ENCODE results near the gene SPRTN. TPM values are rescaled to one million over a fixed set of nuclear protein-coding genes. Genes with fewer than 3 reads are reported as not detected.

Gene SPRTN, protein sequence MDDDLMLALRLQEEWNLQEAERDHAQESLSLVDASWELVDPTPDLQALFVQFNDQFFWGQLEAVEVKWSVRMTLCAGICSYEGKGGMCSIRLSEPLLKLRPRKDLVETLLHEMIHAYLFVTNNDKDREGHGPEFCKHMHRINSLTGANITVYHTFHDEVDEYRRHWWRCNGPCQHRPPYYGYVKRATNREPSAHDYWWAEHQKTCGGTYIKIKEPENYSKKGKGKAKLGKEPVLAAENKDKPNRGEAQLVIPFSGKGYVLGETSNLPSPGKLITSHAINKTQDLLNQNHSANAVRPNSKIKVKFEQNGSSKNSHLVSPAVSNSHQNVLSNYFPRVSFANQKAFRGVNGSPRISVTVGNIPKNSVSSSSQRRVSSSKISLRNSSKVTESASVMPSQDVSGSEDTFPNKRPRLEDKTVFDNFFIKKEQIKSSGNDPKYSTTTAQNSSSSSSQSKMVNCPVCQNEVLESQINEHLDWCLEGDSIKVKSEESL
- 10 to 100 TPM; 18.6 to 27.5 (median 22.7) TPM for total RNA-seq

- H3K4me1 ChIP-seq: peaks cover 0 to 38% (median 19%) of the 10 kb centered on the region in 4 donors
- H3K27me3 ChIP-seq: no peaks in the 10 kb centered on the region
- no peak for DNase-seq
- peak within 1 kb of the TSS; percentile 87 to 94 (median 91) for H3K27ac ChIP-seq
- peaks cover 0 to 22% (median 0%) of the 10 kb centered on the region in 3 donors for H3K36me3 ChIP-seq
- H3K9me3 ChIP-seq: no peaks in the 10 kb centered on the region
- TF ChIP-seq, protein P1, sequence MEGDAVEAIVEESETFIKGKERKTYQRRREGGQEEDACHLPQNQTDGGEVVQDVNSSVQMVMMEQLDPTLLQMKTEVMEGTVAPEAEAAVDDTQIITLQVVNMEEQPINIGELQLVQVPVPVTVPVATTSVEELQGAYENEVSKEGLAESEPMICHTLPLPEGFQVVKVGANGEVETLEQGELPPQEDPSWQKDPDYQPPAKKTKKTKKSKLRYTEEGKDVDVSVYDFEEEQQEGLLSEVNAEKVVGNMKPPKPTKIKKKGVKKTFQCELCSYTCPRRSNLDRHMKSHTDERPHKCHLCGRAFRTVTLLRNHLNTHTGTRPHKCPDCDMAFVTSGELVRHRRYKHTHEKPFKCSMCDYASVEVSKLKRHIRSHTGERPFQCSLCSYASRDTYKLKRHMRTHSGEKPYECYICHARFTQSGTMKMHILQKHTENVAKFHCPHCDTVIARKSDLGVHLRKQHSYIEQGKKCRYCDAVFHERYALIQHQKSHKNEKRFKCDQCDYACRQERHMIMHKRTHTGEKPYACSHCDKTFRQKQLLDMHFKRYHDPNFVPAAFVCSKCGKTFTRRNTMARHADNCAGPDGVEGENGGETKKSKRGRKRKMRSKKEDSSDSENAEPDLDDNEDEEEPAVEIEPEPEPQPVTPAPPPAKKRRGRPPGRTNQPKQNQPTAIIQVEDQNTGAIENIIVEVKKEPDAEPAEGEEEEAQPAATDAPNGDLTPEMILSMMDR (IDR thresholded peaks at IDR 0.05): no peak
- no peak for TF ChIP-seq POLR2A (IDR thresholded peaks at IDR 0.05)
- H3K4me3 ChIP-seq: peak within 1 kb of the TSS; percentile 63 to 85 (median 74)
These were observed at the start of gene SPRTN for GRCh38 chr1:231338270-231339128. SPRTN (plus strand) TSS chr1:231338293; CDS start chr1:231338384, 91 bp downstream.

GRCh38 chr1:231295938-231296337 lies 42.2 kb upstream of the SPRTN start:
- no peak overlapping the region for H3K4me3 ChIP-seq
- no peaks in the 10 kb centered on the region for H3K4me1 ChIP-seq
- no peaks in the 10 kb centered on the region for H3K36me3 ChIP-seq
- H3K27ac ChIP-seq: no peak overlapping the region
- DNase-seq: no peak
- TF ChIP-seq, protein P1 (IDR thresholded peaks at IDR 0.05): no peak
- no peak for TF ChIP-seq POLR2A (IDR thresholded peaks at IDR 0.05)
- H3K9me3 ChIP-seq: no peaks in the 10 kb centered on the region
- no peaks in the 10 kb centered on the region for H3K27me3 ChIP-seq

- H3K4me1 ChIP-seq: no peaks in the 10 kb centered on the region
- no peak for DNase-seq
- no peak overlapping the region for H3K4me3 ChIP-seq
- H3K9me3 ChIP-seq: no peaks in the 10 kb centered on the region
- no peaks in the 10 kb centered on the region for H3K27me3 ChIP-seq
- TF ChIP-seq, protein P1 (IDR thresholded peaks at IDR 0.05): no peak
- no peak for TF ChIP-seq POLR2A (IDR thresholded peaks at IDR 0.05)
- H3K27ac ChIP-seq: no peak overlapping the region
- H3K36me3 ChIP-seq: no peaks in the 10 kb centered on the region
These were observed 36.1 kb upstream of the SPRTN start for GRCh38 chr1:231301990-231302389.

DNA sequence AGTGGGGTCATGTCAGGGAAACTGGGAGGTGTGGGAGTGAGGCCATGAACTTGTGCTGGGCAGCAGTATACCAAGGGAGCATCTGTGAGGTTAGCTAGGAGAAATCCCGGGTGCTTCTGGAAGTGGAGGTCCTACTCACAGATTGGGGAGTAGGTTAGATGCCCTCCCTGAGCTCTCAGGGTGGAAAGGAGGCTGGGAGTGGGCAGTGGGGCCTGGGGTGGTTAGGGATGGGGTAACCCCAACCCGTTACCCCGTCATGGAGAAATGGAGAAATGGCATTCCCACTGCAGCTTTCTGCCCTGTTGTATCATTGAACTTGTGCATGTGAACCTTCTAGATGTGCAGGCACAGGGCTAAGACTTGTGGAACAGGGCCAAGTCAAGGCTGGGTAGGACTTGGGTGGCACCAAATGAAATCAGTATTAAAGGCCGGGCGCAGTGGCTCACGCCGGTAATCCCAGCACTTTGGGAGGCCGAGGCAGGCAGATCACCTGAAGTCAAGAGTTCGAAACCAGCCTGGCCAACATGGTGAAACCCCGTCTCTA lies 27.6 kb upstream of the SPRTN start:
- DNase-seq: no peak
- no peaks in the 10 kb centered on the region for H3K4me1 ChIP-seq
- no peaks in the 10 kb centered on the region for H3K27me3 ChIP-seq
- no peaks in the 10 kb centered on the region for H3K36me3 ChIP-seq
- no peak overlapping the region for H3K4me3 ChIP-seq
- TF ChIP-seq, protein P1 (IDR thresholded peaks at IDR 0.05): no peak
- no peak for TF ChIP-seq POLR2A (IDR thresholded peaks at IDR 0.05)
- H3K27ac ChIP-seq: no peak overlapping the region
- H3K9me3 ChIP-seq: no peaks in the 10 kb centered on the region

DNA sequence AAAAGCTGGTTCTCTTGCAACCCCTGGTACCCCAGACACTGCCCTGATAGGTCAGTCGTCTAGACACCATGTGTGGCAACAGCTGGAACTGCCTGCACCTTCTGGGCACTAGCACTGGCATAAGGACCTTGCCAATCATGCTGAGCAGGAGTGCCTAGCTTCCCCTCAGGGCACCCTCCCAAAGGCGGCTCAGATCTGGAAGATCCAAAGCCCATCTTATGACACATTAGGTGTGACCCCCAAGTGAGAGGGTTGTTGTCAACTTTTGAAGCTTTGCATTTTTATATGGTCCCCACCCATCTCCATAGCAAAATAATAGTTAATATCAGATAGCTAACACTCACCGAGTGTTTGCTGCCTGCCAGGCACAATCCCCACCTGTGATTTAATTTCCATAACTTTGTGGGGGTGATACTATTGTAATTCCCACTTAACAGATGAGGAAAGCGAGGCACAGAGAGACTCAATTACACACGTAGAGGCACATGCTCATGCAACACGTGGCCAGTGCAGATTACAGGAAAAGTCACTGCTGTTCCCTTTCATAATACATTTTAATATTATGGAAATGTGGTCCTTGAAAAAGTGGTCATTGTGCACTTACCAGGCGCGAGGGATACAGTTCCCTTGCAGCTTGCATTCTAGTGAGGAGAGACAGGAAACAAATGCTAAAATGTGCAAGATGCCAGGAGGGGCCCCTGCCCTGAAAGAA lies 26.2 kb upstream of the SPRTN start:
- no peak overlapping the region for H3K27ac ChIP-seq
- H3K9me3 ChIP-seq: no peaks in the 10 kb centered on the region
- TF ChIP-seq POLR2A (IDR thresholded peaks at IDR 0.05): no peak
- TF ChIP-seq, protein P1 (IDR thresholded peaks at IDR 0.05): no peak
- no peaks in the 10 kb centered on the region for H3K36me3 ChIP-seq
- DNase-seq: no peak
- no peaks in the 10 kb centered on the region for H3K27me3 ChIP-seq
- H3K4me3 ChIP-seq: no peak overlapping the region
- no peaks in the 10 kb centered on the region for H3K4me1 ChIP-seq
